Activated CD4-positive, alpha-beta T cell treated with anti-CD3 and anti-CD28 coated beads, Interleukin-2, Interleukin-6, amounts not matched to agents 100 ng/mL and 50 ng/mL, durations not matched to agents 16 hours and 8 hours (primary cell): ENCODE measurements around the gene NBAS.

ENCODE experiments used
- DNase-seq: peaks from one replicate; pipeline ENCODE4 v3.0.0-alpha.2; 2020

Gene NBAS

DNA sequence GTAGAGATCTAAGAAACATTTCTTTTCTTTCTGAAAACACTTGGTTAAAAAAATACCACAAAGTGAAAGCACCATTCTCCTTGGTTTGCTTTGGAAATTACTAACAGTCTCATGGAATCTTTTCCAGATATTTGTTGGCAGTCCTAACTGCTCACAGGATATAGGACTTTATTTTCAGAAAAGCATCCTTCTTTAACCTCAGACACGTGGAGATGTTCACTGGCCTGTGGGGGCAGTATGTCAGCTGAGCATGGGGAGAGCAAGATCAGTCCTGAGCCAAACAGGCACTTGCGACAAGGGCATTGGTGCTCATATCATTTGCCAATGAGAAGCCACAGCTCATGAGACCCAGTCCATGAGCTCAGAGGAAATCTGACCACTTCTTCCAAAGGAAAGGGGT, 371.9 kb downstream of the NBAS start:
- DNase-seq, result no peak

GRCh38 chr2:15187702-15188101, 373.4 kb downstream of the NBAS start:
- DNase-seq, result no peak

- no peak for DNase-seq
These were observed 375.0 kb downstream of the NBAS start for GRCh38 chr2:15186118-15186517.

- DNase-seq, result no peak
These were observed 376.6 kb downstream of the NBAS start for GRCh38 chr2:15184491-15184890.

DNA sequence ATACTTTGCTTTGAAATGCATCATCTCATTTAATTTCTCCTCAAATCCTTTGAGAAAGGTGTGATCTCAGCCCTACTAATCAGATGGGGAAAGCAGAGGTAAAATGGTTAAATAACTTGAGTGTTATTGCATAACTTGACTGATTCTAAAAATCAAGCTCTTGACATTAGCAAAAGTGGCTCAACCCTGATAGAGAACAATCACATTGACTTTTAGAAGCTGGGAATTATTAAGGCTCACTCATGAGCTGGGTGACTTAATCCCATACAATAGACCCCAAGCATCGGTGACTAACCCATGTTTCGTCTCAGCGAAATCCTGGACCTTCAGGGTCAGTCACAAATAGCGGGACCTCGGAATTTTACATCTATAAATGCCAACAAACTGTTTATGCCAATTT, 378.9 kb downstream of the NBAS start:
- no peak for DNase-seq

DNA sequence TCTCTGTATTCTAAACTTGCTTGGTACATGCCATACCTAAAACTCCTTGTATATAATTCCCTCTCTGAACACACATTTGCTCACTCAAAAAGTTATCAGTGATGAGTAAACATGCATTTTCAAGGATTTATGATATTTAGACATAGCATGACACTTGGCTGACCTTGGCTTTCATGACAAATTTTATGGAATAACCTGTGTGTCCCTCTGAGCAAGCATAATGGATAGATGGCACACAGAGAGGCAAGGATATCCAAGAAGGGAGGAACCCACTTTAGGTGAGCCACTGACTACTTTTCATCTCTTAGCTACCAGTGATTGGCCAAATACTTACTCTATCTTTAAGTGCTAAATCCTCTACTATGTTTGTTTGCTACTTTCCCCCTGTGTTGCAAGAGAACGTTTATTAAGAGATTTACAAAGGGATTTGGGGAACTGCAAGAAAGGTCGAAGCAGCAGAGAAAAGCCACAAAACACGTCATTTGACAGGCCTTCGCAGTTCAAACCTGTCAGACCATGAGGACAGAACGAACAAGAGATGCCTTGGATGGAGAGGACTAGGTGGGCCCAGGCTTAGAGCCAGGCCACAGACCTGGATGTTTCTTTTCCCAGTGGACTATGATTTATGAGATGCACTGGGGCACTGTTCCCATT, 379.9 kb downstream of the NBAS start:
- DNase-seq, result no peak

DNA sequence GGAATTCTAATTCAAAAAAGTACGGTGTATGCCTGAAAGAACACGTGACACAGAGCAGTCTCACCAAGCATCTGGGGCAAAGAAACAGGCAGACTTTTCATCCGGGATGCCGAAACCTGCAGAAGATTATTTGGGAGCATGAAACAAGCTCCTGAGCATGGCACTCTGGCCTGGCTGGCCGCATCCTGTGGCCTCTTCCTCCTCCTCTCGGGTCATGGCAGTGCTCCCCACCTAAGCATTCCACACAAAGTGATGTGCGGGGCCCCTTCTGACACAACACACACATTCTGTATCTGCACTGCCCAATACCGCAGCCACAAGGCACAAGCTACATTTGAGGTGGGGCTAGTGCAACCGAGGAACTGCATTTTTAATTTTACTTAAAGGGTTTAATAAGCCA, 380.8 kb downstream of the NBAS start:
- DNase-seq, result no peak

- DNase-seq, result peak; percentile 59
These were observed 382.2 kb downstream of the NBAS start for GRCh38 chr2:15178946-15179345.

- peak; percentile 94 for DNase-seq
These were observed 384.0 kb downstream of the NBAS start for GRCh38 chr2:15177103-15177502.

DNA sequence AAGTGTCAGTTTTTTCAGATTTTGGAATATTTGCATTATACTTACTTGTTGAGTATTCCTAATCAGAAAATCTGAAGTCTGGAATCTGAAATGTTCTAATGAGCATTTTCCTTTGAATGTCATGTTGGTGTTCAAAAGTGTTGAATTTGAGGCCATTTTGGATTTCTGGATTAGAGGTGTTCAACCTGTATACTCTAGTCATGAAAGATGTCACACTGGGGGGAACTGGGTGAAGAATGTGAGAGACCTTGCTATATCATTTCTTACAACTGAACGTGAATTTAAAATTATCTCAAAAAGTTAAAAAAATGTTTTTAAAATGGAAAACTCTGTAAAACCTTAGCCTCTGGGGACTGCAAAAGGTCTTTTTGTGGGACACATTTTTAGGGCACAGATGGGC, 384.5 kb downstream of the NBAS start:
- no peak for DNase-seq

- no peak for DNase-seq
These were observed 386.6 kb downstream of the NBAS start for GRCh38 chr2:15174567-15174966.

DNA sequence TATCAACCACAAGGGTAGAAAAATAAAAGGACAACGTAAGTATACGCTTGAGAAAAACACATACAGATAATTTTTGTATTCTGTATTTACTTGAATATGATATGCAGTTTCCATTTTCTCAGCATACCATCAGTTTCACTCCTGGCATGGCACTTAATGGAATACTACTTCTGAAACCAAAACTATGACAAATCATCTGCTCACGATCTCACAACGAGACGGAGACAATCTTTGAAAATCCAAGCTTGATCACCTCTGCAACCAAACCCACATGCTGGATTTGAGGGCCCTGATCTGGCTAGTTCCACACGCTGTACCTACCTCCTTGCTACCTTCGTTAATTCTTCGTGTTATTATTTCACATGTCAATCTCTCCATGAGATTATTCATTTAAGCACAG, 387.6 kb downstream of the NBAS start:
- peak; percentile 66 for DNase-seq

DNA sequence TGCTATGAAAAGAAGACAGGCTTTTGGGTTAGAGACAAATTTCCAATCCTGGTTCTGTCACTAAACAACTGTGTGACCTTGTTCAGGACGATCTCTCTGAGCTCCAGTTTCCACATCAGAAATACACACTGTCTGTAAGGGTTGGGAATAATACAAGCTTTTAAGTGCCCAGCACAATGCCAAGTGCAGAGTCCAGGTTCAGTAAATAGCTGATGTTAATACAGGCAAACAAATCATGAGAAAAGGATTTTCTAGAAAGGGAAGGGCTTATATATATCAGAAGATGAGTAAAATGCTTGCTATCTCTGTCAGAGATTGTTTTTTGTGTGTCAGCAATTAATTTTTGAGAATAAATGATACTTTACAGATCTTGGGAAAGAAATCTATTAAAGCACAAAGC, 388.3 kb downstream of the NBAS start:
- no peak for DNase-seq

DNA sequence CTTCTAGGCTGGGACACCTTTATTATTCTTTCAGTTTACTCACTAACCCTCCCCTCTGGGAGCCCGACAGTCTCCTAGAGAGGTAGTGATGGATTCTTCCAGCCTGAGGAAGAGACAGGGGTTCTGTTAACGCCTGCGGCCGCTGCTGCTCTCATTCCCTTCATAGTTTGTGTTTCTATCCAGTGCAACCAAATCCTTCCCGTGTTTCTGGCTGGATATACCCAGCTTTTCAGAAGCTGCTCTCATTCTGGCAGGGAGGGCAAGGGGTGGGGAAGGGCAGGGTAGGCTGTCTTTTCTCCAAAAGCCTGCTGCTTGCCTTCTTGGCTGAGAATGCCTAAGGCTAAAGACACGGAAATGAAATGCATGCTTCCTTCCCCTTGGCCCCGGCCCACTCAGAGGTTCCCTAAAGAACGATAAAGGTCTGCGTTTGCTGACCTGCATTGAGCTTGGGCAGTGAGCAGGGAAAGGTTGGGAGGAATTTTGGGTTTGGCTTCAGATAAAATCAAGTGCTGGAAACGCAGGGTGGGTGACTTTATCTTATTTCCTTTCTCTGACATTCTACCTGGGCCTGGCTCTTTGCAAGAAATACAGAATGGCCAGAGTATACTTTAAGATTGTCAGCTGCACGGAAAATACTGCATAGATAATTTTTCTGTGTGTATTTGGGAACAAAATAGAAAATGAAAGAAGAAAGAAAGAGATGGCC, 390.9 kb downstream of the NBAS start:
- DNase-seq, result no peak

DNA sequence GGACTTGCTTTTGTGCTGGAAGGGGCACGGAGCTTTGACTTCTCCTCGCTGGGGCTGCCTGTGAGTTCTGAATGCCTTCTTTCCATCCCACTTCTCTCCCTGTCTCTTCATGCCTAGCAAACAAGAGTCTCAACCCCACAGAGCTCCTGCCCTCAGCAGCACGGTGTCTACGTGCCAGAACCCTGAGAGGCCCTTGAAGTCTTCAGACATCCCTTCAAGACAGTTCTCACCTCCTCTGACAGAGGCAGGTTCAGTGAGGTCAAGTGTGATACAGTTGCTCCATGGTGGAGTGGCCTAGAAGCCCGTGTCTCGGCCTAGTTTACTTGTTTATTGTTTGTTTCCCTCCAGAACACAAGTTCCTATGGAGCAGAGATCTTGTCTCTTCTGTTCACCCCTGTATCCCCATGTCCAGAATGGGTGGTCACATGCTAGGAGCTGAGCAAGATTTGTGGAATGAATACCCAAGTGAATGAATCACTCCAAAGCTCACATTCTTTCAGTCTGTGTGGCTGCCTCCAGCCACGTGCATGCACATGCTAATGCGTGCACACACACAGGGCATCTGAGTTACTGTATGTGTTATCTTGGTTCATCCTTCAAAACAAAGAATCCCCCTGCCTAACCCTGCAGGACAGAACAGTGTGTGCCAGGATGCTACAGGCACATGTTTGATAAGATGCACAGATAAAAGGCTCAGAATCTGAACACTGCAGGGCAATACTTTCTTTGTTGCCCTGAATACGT, 391.6 kb downstream of the NBAS start:
- no peak for DNase-seq

- DNase-seq, result no peak
These were observed 393.0 kb downstream of the NBAS start for GRCh38 chr2:15168116-15168515.

DNA sequence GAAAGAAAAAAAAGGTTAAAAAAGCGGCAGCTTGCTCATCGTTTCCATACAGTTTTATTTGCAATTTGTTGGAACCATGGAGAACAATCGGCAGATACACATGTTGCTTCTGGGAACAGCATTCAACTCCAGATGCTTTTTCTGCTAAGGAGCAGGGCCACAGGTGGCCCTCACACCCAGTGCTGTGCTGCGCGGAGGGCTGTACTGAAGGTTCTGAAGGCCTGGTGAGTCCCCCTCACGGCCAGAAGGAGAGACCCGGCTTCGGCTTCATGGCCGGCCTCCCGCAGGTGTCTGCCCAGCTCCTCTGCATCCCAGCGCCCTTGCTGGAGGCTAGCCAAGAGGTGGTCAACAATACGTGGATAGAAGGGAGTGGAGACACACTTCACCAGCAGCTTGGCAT, 394.3 kb downstream of the NBAS start:
- DNase-seq, result no peak

DNA sequence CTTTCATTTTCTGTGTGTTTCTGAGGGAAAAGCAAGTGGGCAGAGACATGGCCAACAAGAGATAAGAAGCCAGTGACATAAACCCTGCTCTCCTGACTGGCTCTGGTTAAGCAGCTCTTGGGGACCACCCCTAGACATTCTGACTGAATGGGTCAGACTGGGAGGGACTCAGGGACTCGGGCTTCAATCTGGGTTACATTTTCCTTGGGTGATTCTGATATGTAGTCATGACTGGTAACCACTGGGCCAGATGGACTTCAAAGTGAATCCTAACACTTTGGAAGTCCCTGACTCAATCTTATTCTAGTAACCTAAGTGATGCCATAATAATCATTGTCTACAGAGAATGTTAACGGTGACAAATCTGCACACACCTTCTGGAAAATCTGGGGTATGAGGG, 397.8 kb downstream of the NBAS start:
- no peak for DNase-seq

DNA sequence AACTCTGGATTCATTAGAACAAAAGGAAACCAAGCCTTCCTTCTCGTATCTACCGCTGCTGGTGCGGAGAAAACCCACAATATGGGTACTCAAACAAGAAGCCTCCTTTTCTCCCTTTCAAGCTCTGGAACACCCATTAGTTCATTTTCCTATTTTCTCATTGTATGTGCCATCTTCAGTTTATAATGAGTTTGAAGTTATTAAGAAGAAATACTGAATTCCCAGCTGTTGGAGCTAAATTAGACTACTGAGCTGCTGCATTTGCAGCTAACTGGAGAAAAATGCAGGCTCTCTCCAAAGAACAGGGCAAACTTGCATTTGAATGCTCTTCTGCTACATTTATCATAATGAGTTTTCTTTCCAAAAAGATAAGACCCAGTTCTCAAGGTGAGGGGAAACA, 398.5 kb downstream of the NBAS start:
- DNase-seq, result no peak

- DNase-seq, result no peak
These were observed 400.7 kb downstream of the NBAS start for GRCh38 chr2:15160201-15160991.

GRCh38 chr2:15159751-15160177, 401.4 kb downstream of the NBAS start:
- DNase-seq, result peak; percentile 32

DNA sequence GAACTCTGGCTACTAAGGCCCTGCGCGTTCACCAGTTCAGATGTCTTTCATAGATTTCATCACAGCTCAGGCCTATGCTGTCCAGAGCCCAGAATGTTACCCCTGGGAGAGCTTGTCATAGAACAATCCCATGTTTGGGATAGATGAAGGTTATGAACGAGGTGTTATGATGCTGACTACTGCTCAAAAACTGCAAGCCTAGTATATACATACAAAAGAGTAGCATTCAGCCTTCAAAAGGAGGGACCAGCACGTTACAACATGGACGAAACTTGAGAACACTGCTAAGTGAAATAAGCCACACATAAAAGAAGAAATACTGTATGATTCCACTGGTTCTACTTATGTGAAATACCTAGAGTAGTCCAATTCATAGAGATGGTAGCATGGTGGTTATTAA, 401.9 kb downstream of the NBAS start:
- no peak for DNase-seq

DNA sequence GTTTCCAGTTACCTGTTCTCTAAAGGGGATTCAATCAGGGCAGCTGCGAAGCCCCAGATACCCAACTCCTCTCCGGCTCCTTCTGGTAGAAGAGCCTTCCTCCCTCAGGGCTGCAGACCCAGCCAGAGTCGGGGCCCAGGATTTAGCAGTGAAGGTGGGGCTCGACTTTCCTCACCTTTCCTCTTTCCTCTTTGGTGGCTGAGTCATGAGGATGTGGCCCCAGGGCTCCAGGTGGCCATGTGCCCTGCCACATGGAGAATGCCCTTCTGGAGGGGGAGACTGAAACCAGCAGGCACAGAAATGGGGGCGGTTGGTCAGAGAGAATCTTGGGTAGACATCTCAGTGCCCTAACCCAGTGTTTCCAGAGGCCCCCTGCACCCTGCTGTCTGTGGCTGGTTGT, 402.6 kb downstream of the NBAS start:
- no peak for DNase-seq
